HFF-Myc (cell line): ENCODE data around the gene LARP1.

ENCODE experiments used
- DNase-seq: peaks from one replicate; pipeline ENCODE4 v3.0.0-alpha.2; 2011; ENCODE audit warnings: low read depth; ENCODE audit errors: extremely low read depth
- H3K4me3 ChIP-seq: replicated peaks from 2 replicates; pipeline ENCODE4 v1.5.1; 2011; ENCODE audit warnings: low read depth, mild to moderate bottlenecking, control low read depth, low read length
- TF ChIP-seq, protein P1 (sequence below): IDR thresholded peaks from 2 replicates; pipeline ENCODE4 v1.5.1; 2012; ENCODE audit warnings: mild to moderate bottlenecking, low read depth, low read length, control low read depth; ENCODE audit errors: missing control alignments

LARP1 gene

DNA sequence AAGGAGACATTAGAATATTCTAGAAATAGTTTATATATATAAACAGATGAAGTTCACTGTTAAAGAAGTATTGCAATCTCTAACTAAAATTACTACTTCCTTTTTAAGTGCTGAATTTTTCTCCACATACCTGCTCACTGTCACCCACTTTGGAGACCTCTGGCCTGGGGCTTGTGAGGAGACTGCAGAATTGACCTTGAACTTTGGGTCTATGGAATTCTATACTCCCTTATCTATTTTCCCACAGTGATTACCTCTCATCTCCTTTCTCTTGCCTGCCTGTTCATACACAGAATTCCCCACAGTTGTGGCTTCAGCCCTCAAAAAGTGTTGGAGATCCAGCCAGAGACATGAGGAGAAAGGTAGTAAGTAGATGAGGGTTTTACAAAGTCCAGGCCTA is 45.4 kb downstream of the LARP1 start:
- DNase-seq: no peak
- TF ChIP-seq, protein P1, sequence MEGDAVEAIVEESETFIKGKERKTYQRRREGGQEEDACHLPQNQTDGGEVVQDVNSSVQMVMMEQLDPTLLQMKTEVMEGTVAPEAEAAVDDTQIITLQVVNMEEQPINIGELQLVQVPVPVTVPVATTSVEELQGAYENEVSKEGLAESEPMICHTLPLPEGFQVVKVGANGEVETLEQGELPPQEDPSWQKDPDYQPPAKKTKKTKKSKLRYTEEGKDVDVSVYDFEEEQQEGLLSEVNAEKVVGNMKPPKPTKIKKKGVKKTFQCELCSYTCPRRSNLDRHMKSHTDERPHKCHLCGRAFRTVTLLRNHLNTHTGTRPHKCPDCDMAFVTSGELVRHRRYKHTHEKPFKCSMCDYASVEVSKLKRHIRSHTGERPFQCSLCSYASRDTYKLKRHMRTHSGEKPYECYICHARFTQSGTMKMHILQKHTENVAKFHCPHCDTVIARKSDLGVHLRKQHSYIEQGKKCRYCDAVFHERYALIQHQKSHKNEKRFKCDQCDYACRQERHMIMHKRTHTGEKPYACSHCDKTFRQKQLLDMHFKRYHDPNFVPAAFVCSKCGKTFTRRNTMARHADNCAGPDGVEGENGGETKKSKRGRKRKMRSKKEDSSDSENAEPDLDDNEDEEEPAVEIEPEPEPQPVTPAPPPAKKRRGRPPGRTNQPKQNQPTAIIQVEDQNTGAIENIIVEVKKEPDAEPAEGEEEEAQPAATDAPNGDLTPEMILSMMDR: no peak
- H3K4me3 ChIP-seq: no peak overlapping the region

DNA sequence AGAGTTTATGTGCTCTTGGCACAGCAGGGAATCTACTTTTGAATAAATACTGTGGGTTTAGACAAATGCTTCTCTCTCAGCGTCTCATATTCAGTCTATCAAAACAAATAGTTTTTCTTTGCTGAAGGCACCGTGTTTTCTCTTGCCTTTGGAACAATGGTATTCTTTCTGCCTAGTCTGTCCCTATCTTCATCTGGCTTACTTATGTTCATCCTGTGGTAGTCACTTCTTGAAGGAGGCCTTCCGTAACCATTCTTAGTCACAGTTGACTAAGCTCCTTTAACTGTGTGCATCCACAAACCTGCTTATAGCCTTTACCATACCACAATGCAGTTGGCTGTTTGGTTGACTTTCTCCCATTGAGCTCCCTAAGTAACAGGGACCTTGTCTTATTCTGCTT is 45.9 kb downstream of the LARP1 start:
- H3K4me3 ChIP-seq: no peak overlapping the region
- TF ChIP-seq, protein P1: no peak
- DNase-seq: no peak

DNA sequence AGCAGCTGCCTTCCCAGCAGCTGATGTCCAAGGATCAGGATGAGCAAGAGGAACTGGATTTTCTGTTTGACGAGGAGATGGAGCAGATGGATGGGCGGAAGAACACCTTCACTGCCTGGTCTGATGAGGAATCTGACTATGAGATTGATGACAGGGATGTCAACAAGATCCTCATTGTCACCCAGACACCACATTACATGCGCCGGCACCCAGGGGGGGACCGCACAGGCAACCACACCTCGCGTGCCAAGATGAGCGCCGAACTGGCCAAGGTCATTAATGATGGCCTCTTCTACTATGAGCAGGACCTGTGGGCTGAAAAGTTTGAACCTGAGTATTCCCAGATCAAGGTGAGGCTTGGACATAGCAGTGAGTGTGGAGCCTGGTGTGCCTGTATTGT is 46.9 kb downstream of the LARP1 start:
- DNase-seq: no peak
- TF ChIP-seq, protein P1: no peak
- H3K4me3 ChIP-seq: no peak overlapping the region

DNA sequence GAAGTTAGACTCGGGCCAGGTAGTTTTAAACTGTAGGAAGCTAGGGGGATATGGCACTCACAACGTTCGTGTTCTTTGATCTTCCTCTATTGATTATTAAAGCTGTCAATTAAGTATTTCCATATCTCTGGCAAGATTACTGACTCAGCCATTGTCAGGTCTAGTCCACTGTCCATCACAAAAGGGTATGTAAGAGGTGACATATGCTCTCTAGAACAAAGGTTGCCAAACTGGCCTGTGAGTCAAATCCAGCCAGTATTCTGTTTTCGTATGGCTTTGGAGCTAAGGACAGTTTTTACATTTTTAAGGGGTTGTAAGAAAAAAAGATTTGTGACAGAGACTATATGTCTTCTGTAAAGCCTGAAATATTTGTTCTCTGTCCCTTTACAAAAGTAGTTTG is 51.0 kb downstream of the LARP1 start:
- H3K4me3 ChIP-seq: no peak overlapping the region
- no peak for DNase-seq
- TF ChIP-seq, protein P1: no peak

DNA sequence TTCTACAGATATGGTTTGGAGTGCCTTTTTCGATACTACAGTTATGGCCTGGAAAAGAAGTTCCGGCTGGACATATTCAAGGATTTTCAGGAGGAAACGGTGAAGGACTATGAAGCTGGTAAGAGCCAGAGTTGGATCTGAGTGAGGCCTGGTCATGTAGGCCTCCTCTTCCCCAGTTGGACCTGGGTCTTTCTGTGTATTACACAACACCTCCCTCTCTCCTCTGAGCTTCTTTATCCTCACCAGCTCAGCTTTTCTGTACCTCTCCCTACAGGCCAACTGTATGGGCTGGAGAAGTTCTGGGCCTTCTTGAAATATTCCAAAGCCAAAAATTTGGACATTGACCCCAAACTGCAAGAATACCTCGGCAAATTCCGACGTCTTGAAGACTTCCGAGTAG is 56.1 kb downstream of the LARP1 start:
- H3K4me3 ChIP-seq: no peak overlapping the region
- TF ChIP-seq, protein P1: no peak
- DNase-seq: no peak

DNA sequence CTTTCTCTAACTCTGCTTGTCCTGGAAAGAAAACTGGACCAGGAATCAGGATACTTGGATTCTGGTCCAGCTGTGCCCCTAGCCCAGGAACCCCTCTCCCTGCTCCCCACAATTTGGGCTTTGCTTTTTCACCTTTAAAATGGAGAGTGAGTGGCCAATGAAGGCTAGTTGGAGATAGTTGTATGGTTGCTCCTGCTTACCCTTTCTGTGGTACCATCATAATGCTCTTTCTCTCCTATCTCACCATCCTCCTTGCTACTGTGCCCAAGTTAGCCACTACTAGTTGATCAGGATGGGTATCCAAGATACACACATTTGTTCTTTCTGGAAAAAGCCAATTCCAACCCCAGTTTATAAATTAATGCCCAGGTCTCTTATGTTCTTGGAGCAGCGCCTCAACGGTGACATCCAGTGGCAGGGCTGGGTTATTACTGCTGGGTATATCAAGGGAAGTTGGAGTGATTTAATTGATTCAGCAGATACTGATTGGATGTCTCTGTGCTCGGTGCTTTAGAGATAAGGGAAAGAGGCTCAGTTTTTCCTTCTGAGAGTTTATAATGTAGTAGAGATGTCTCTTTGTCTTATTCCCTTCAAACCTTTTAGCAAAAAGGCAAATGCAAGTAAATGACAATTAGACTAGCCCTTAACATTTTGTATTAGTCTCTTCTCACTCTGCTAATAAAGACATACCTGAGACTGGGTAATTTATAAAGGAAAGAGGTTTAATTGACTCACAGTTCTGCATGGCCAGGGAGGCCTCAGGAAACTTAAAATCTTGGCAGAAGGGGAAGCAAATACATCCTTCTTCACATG is 56.7 kb downstream of the LARP1 start:
- peak; percentile 21 for DNase-seq
- TF ChIP-seq, protein P1: peak; percentile 91
- no peak overlapping the region for H3K4me3 ChIP-seq

DNA sequence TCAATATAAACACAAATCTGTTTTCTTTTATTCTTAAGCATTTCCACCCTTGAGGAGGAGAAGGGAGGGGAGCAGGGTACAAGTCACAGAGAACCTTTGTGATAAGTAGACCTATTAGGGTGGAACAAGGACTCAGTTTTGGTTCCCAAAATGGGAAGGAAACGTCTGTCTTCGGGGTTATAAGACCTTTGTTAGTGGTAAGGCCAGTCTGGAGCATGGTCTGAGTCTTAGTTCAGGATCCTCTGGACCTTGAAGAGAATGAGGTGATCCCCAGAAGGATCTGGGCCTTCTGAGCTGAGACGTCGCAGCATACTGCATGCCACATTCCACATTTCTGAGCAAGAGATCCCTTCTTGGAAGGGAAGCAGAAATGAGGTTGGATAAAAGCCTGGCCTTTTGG is 58.0 kb downstream of the LARP1 start:
- H3K4me3 ChIP-seq: no peak overlapping the region
- DNase-seq: no peak
- TF ChIP-seq, protein P1: no peak
